H7 (cell line): ENCODE data around the gene NCK2. TPM values are rescaled to one million over a fixed set of nuclear protein-coding genes. Genes with fewer than 3 reads are reported as not detected.
A peak's percentile ranks its signal among the peaks of the same experiment; 100 is the strongest.

Experiments
- DNase-seq: peaks from one replicate; pipeline ENCODE4 v3.0.0; 2012
- H3K27me3 ChIP-seq: 2 replicates; pipeline ENCODE4 v1.6.0; 2011; ENCODE audit warnings: mild to moderate bottlenecking, low read length; ENCODE audit not compliant: control insufficient read depth, insufficient read depth
- H3K36me3 ChIP-seq: replicated peaks from 2 replicates; pipeline ENCODE4 v1.5.1; 2011; ENCODE audit warnings: low read length; ENCODE audit not compliant: control insufficient read depth, insufficient read depth
- H3K4me3 ChIP-seq: 2 replicates; pipeline ENCODE4 v1.5.1; 2011; ENCODE audit warnings: low read depth, mild to moderate bottlenecking, control low read depth, low read length, moderate library complexity; ENCODE audit not compliant: insufficient read depth
- total RNA-seq: library from RNA; depleted of rRNA; stranded (reverse); fragments of >200 nt; shearing (Covaris generic); gene quantifications from 2 replicates; pipeline ENCODE4 v1.2.3, GENCODE V29; 2014

The NCK2 gene
- total RNA-seq, 1 experiment from 2014 or later = 69.8 TPM

DNA sequence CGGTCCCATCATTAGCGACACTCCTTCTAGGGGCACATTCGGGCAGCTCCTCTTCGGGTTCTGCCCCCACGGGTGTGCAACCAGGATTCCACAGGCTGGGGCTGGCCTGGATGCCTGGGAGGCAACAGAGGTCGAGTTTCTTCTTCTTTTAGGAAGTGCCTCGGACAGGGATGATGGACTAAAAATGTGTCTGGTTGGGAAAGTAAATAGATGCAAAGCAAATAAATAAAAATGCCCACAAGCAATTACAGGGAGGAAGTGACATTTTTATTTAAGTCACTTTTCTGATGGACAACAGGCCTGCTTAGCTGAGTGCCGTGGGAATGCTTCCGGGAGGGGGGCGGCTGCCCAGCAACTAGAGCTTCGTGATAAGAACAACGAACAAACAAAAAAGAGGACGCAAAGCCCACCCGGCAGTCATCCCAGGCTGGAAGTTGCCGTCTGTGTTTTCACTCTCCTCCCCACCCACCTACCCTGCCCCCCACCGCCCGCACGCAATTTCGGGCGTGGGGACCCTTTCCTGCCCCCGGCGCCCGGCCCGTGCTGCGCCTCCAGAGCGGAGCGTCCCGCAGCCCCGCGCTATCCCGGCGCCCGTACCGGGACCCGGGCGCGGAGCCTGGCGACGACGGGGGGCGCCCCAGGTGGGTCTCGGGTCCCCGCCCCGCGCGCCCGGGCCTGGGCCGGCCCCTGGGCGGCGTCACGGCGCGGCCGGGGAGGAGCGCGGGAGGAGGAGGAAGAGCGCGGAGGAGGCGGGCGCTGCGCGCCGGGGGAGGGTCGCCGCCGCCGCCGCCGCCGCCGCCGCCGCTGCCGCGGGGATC, 412 bp upstream of the NCK2 start:
- peak overlapping the region; percentile 54 for H3K4me3 ChIP-seq
- no peaks in the 10 kb centered on the region for H3K27me3 ChIP-seq
- no peaks in the 10 kb centered on the region; the same call in 1 of the 2 replicates for H3K36me3 ChIP-seq
- peak; percentile 94 for DNase-seq

DNA sequence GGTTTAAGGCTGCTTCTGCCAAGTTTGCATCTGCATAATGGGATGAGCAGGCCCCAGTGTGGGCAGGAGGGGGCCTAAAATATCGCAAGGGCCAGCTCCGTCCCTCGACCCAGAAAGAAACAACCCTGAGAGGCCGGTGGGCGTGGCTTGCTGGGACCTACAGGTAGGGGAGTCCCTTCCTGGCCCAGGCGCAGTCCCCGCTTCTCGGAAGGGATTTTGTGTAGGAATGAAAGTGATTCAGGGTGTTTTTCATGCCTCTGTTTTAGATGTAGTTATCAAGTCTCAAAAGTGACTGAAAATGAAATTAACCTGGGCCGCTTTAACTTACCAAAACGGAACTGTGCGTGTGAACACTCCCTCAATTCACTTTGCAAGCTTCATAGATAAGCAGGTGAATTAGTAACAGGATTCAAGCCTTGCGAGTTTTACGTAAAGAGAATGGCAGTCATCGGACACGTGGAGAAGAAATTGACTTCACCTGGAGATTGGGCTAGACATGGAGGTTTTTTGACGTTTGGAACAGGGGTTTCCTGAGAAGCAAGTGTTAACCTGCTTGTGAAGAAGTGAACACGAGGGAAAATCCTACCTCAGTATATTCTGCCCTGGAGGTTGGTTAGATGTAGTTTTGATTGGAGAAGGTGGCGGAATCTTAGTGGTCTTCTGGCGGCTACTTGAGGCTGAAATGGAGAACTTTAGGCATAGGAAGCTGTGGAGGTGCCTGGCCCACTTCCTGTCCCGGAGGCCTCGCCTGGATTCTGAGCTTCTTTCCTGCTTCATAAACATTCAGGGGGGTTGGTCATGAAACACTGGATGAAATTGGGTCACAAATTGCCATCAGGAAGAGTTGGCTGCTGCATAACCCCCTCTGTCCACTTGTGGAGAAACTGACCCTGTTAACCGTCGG, 1.7 kb downstream of the NCK2 start:
- Histone ChIP-seq H3K4me3 (peak overlapping the region; percentile 67), H3K36me3 (no peaks in the 10 kb centered on the region; the same call in 1 of the 2 replicates), H3K27me3 (no peaks in the 10 kb centered on the region)
- peak; percentile 82 for DNase-seq

DNA sequence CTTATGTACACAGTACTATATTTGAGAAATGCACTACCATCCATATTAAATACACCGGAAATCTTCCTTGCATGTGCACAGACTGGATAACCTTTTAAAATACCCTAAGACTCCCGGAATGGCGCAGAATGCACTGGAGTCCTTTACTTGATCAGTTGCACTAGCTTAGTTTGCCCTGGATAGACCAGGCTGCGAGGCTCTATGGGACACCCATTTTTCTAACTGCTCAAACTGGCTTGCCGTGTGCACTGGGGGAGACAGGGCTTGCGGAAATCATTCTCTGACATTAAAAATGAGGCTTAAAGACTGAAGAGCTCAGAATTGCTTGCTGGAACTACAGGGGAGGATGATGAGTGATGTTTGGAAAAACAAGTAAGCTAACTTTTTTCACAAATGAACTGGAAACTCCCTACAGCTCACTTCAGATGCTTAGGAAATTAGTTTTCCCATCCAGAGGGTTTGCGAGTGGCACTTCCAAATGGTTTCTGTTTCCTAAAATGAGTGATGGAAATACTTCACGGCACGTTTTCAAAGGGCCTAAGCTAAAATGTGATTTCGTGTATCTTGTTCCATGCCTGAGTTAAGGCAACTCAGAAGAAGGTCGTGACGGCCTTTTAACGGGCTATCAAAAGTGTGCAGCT, 2.7 kb downstream of the NCK2 start:
- DNase-seq = no peak
- Histone ChIP-seq H3K4me3 (no peak overlapping the region), H3K27me3 (no peaks in the 10 kb centered on the region), H3K36me3 (no peaks in the 10 kb centered on the region; the same call in 1 of the 2 replicates)

DNA sequence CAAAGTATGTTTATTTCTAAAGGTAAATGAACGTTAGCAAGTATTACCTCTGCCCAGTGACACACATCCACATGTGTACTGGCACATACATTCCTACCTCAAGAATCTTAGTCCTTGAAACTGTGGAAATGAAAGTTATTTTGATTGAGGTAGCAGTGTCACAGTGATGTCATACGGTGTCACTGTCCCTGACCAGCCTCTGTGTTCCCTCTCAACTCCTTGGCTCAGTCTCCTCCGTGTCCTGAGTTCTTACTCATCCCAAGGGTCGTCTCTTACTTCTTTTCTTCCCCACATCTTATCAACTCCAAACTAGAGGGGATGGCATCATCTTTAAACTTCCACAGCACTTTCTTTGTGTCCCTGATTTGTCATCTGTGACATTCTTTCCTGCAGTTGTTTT, 3.3 kb downstream of the NCK2 start:
- Histone ChIP-seq H3K4me3 (no peak overlapping the region), H3K36me3 (no peaks in the 10 kb centered on the region; the same call in 1 of the 2 replicates), H3K27me3 (no peaks in the 10 kb centered on the region)
- no peak for DNase-seq

DNA sequence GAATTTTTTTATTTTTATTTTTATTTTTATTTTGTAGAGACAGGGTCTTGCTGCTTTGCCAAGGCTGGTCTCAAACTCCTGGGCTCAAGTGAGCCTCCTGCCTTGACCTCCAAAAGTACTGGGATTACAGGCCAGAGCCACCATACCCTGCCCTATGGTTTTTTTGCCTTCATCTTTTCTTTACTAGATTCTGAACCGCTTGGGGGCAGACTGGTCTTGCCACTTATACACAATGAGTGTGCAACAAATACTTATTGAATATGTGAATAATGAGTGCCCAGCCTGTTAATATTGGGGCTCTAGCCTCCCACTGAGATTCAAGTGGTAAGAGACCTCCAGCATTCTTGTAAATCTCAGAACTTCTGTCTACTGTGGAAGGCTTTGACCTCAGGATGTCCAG, 3.9 kb downstream of the NCK2 start:
- Histone ChIP-seq H3K4me3 (no peak overlapping the region), H3K36me3 (no peaks in the 10 kb centered on the region; the same call in 1 of the 2 replicates), H3K27me3 (no peaks in the 10 kb centered on the region)
- no peak for DNase-seq

DNA sequence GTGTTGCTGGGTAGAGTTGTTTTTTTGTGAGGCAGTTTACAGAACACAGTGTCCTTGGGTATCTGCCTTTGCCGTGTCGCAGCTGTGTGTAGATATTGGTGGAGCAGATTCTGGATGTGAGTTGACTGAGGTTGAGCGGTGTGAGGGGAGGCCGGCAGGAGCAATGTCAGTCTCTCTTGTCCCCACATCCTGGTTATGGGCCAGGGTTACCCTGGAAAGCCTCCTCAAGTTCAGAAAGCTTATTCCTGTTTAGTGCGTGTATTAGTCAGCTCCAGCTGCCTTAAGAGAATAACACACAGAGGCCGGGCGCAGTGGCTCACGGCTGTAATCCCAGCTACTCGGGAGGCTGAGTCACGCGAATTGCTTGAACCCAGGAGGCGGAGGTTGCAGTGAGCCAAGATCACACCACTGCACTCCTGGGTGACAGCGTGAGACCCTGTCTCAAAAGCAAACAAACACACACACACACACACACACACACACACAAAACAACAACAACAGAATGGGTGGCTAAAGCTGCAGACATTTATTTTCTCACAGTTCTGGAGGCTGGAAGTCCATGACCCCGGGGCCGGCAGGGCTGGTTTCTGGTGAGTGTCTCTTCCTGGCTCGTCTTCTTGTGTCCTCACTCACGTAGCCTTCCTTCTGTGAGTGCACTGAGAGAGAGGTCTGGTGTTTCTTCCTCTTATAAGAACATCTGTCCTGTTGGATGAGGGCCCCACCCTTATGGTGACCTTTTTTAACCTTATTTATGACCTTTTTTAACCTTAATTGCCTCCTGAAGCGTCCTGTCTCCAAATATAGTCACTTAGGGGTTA, 5.1 kb downstream of the NCK2 start:
- Histone ChIP-seq H3K27me3 (no peaks in the 10 kb centered on the region), H3K36me3 (no peaks in the 10 kb centered on the region; the same call in 1 of the 2 replicates), H3K4me3 (no peak overlapping the region)
- DNase-seq = no peak

DNA sequence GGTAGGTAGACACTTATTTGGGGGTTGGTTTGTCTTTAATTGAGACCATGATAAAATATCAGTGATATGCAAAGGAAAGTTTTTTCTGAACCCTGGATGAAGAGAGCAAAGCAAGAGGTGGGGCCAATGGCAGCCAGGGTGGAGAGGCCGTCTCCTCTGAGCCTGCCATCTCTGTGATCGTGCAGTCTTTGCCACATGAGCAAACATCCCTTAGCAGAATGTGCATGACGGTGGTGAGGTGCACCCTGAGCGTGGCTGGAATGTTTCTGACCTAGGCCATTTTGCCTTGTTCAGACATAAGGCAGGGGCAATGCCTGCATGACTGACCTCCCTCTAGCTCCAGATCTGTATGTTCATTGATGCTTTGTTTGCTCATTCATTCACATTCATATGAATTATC, 6.0 kb downstream of the NCK2 start:
- no peaks in the 10 kb centered on the region for H3K27me3 ChIP-seq
- no peak overlapping the region for H3K4me3 ChIP-seq
- no peak for DNase-seq
- H3K36me3 ChIP-seq = no peaks in the 10 kb centered on the region; the same call in 1 of the 2 replicates

DNA sequence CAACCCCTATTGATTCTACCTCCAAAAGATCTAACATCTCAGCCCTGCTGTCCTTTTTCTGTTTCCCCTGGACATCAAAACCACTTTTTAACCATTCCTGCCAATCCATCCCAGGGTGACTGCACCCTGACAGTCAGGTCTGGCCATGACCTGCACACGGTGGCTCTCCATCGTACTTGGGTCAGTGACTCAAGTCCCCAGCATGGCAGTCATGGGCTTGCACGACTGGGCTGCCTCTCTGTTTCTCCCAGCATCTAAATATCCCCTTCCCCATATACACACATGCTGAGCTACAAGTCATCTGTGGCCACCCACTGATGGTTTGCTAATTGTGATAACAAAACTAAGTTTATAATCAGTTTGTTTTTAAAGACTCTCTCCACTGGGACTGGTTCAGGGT, 6.6 kb downstream of the NCK2 start:
- Histone ChIP-seq H3K4me3 (no peak overlapping the region), H3K27me3 (no peaks in the 10 kb centered on the region), H3K36me3 (no peaks in the 10 kb centered on the region; the same call in 1 of the 2 replicates)
- no peak for DNase-seq

DNA sequence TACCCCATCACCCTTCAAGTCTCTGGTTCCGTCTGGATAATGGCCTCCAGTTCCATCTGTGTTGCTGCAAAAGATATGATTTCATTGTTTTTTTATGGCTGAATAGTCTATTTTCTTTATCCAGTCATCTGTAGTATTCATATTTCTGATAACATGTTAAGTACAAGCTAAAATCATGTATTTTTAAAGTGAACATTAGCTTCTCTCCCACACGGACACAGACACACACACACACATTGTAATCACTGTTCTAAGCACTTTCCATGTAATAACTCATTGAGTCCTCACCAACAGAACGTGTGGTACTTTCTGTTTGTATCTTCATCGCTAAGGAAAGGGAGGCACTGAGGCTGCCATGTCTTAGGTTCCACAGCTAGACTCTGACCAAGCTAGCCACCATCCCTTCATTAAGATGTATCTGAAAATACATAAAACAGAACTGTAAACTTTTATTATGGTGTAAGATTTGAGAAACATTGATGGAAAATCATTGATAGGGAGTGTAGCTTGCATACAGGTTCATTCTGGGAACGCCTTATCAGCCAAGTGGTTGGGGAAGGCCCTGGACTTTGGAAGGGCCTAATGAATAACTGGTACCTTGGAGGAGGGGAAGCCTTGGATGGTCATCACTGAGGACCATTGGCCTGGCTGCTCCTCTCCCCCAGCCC, 8.1 kb downstream of the NCK2 start:
- H3K36me3 ChIP-seq = no peaks in the 10 kb centered on the region; the same call in 1 of the 2 replicates
- no peak overlapping the region for H3K4me3 ChIP-seq
- DNase-seq = no peak
- no peaks in the 10 kb centered on the region for H3K27me3 ChIP-seq

DNA sequence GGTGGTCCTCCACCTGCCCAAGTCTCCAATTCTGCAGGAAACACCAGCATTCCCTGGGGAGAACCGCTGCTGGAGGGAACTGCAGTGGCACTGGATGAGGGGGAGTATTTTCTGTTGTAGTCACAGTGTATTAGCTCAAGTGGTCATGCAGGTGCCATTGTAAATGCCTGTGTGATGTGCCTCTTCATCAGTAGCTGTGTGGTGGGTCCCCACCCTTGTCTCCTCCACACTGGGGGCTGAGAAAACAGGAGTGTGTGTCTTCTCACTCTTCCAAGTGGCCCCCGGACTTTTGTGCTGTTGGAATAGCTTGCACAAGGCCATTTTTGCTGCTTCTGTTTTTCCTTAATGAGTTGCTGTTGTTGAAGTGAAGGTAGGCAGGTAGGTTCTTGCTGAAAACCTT, 8.7 kb downstream of the NCK2 start:
- DNase-seq = no peak
- Histone ChIP-seq H3K36me3 (no peaks in the 10 kb centered on the region), H3K4me3 (no peak overlapping the region)

DNA sequence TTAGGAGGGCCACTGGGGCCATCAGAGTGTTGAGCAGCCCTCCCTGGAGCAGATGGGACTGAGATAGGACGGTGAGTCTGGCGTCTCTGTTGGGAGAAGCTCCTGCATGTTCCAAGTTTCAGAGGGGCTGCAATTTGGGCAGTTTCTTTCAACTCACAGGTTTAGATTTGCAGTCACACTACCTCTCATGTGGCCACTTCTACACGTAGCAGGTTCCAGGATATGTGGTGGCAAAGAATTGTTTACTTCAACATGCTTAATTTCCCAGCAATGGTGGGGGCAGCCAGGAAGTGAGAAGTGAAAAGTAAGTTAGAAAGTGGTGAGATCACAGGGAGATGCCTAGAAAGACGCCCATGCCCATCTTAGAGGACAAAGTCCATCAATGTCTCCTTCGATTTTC, 9.3 kb downstream of the NCK2 start:
- H3K4me3 ChIP-seq = no peak overlapping the region
- H3K27me3 ChIP-seq = no peaks in the 10 kb centered on the region
- no peaks in the 10 kb centered on the region for H3K36me3 ChIP-seq
- no peak for DNase-seq

More for the DNA sequence above, 8.7 kb downstream of the NCK2 start:
- no peaks in the 10 kb centered on the region for H3K27me3 ChIP-seq

DNA sequence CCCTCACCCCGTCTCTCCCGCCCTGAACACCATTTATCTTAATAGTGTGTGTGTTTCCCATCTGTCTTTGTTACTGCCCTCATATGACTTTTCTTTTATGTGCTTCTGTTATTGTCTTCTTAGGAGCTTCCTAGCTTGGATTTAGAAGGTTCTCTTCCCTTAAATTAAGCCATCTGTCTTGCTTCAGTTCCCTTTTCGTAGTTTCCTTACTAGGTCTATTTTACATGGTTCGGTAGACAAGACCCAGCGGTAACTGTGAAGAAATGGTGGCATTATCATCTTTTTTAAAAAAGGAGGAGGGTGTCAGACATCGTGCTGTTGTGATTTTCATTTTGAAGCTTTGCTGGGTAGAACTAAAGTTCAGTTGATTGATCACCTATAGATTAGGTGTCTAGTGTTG, 10.3 kb downstream of the NCK2 start:
- Histone ChIP-seq H3K27me3 (no peaks in the 10 kb centered on the region), H3K36me3 (no peaks in the 10 kb centered on the region), H3K4me3 (no peak overlapping the region)
- no peak for DNase-seq

DNA sequence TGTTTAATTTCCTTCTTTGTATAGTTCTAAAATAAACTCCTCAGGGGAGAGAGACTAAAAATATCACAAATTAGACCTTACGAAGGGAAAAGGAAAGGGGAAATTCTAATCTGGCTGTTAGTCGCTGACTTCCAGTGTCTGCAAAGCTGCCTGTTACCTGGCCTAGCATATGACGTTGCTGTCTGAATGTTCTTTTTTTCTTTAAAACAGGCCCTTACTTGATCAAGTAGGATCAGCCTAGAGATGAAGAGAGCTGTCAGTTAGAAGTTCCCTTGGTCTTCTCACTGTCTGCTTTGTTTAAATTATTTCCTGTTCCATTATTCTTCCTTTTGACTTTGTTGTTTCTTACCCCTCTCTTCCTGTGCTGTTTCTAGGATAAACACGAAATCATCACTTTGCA, 11.2 kb downstream of the NCK2 start:
- no peak overlapping the region for H3K4me3 ChIP-seq

More for the DNA sequence above, 11.2 kb downstream of the NCK2 start:
- Histone ChIP-seq H3K27me3 (no peaks in the 10 kb centered on the region), H3K36me3 (no peaks in the 10 kb centered on the region)
- DNase-seq = no peak
